Panc1 (cell line): Measurements from ENCODE around the gene AP1S1. TPM values are rescaled to one million over a fixed set of nuclear protein-coding genes. Genes with fewer than 3 reads are reported as not detected.

Experiments
- ATAC-seq: fragments of 200-7000 bp; cut with Tn5 transposase; 2 replicates; pipeline ENCODE4 v1.9.1; 2020; ENCODE audit warnings: mild to moderate bottlenecking, moderate library complexity
- BruUV-seq: library from RNA; stranded (reverse); fragments of 400-500 nt; replicated peaks from 2 replicates; lab custom pipeline; 2021; lab: Mats Ljungman, UMichigan
- CTCF ChIA-PET: fragments of 300-600 bp; sonication (Branson Sonifier 250); formaldehyde crosslinking; loops from one replicate; lab custom pipeline; 2022; ENCODE audit warnings: antibody characterized with exemption; lab: Charles Lee
- POLR2A ChIA-PET: fragments of 300-600 bp; sonication (Branson Sonifier 250); formaldehyde crosslinking; loops from one replicate; lab custom pipeline; 2022; ENCODE audit warnings: antibody characterized with exemption; lab: Charles Lee
- DNase-seq: peaks from one replicate; pipeline ENCODE4 v3.0.0-alpha.2; 2010; ENCODE audit warnings: low read depth, low spot score
- H3K27ac ChIP-seq: 2 replicates; pipeline ENCODE4 v1.5.1; 2011; ENCODE audit warnings: mild to moderate bottlenecking, low read length, inconsistent platforms
- H3K27me3 ChIP-seq: fragments of 200-500 bp; sonication (Bioruptor generic); 2 replicates; pipeline ENCODE4 v1.6.0; 2014; ENCODE audit warnings: low read length, inconsistent platforms; ENCODE audit not compliant: control insufficient read depth, insufficient read depth
- H3K36me3 ChIP-seq: fragments of 200-500 bp; sonication (Bioruptor generic); 2 replicates; pipeline ENCODE4 v1.5.1; 2014; ENCODE audit warnings: inconsistent platforms, mild to moderate bottlenecking, low read length, moderate library complexity; ENCODE audit not compliant: control insufficient read depth, insufficient read depth
- H3K4me1 ChIP-seq: 2 replicates; pipeline ENCODE4 v1.5.1; 2011; ENCODE audit warnings: inconsistent platforms, mild to moderate bottlenecking, low read length, moderate library complexity; ENCODE audit not compliant: control insufficient read depth, insufficient read depth
- H3K4me3 ChIP-seq, 2 experiments: 2 replicates each; pipeline ENCODE4 v1.5.1; 2011 to 2012; ENCODE audit warnings: low read depth in 2 of 2, low read length in 2 of 2, mild to moderate bottlenecking in 2 of 2, inconsistent platforms in 1 of 2, moderate library complexity in 1 of 2
- H3K9me3 ChIP-seq: fragments of 200-500 bp; sonication (Bioruptor generic); 2 replicates; pipeline ENCODE4 v1.5.1; 2014; ENCODE audit warnings: low read depth, mild to moderate bottlenecking, inconsistent platforms, low read length, moderate library complexity; ENCODE audit not compliant: control insufficient read depth, insufficient read depth
- POLR2AphosphoS5 ChIP-seq: IDR thresholded peaks from 2 replicates; pipeline ENCODE4 v1.6.1; 2012; ENCODE audit warnings: mild to moderate bottlenecking, low read depth, low read length, moderate library complexity
- TCF7L2 ChIP-seq: IDR thresholded peaks from 2 replicates; pipeline ENCODE4 v1.6.1; 2011; ENCODE audit warnings: mild to moderate bottlenecking, low read depth, low read length, inconsistent platforms
- in situ Hi-C: cut with HindIII; loops from 2 replicates; pipeline ENCODE4 v1.10.0; 2016; ENCODE audit warnings: low sequenced_read_pairs, low pct_unique_long_range_greater_than_20kb
- intact Hi-C: fragments of 100-400 bp; cut with micrococcal nuclease; formaldehyde crosslinking; loops from one replicate; pipeline ENCODE4 v1.10.0; 2022; ENCODE audit not compliant: unreplicated experiment
- total RNA-seq: library from RNA; stranded (reverse); gene quantifications from one replicate; pipeline ENCODE4 v1.2.1, GENCODE V29; 2021; ENCODE audit not compliant: unreplicated experiment
- TF ChIP-seq, protein P1 (sequence below): fragments of 450-650 bp; IDR thresholded peaks from 2 replicates; pipeline ENCODE4 v1.5.1; 2017; ENCODE audit warnings: mild to moderate bottlenecking
- TF ChIP-seq, protein P2 (sequence below), 2 experiments: IDR thresholded peaks; 2 replicates each; pipeline ENCODE4 v1.6.1; 2011 to 2012; ENCODE audit warnings: low read depth in 2 of 2, control low read depth in 1 of 2, low read length in 1 of 2, mild to moderate bottlenecking in 1 of 2, moderate library complexity in 1 of 2; ENCODE audit not compliant: insufficient read depth in 1 of 2

AP1S1 gene
- total RNA-seq, 1 experiment from 2014 or later: 74.2 TPM

DNA sequence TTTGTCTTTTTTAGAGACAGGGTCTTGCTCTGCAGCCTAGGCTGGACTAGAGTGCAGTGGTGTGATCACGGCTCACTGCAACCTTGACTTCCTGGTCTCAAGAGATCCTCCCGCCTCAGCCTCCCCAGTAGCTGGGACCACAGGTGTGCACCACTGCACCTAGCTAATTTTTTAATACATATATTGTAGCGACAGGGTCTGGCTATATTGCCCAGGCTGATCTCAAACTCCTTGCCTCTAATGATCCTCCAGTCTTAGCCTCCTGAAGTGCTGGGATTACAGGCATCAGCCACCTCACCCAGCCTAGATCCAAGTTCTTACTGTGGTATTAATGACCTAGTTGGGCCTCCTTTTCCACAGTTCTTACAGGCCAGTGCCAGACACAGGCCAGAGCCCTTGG lies 39.1 kb upstream of the AP1S1 start:
- H3K36me3 ChIP-seq: no peaks in the 10 kb centered on the region
- CTCF ChIA-PET: no interaction called here
- H3K9me3 ChIP-seq: no peaks in the 10 kb centered on the region
- ATAC-seq (no peak), DNase-seq (no peak)
- intact Hi-C loops (no loop called here), in situ Hi-C loops (no loop called here)
- H3K27me3 ChIP-seq: no peaks in the 10 kb centered on the region
- H3K27ac ChIP-seq: peak overlapping the region; percentile 88
- peaks cover 48% of the 10 kb centered on the region for H3K4me1 ChIP-seq
- no peak overlapping the region for H3K4me3 ChIP-seq
- TF ChIP-seq TCF7L2: no peak
- TF ChIP-seq, protein P1, sequence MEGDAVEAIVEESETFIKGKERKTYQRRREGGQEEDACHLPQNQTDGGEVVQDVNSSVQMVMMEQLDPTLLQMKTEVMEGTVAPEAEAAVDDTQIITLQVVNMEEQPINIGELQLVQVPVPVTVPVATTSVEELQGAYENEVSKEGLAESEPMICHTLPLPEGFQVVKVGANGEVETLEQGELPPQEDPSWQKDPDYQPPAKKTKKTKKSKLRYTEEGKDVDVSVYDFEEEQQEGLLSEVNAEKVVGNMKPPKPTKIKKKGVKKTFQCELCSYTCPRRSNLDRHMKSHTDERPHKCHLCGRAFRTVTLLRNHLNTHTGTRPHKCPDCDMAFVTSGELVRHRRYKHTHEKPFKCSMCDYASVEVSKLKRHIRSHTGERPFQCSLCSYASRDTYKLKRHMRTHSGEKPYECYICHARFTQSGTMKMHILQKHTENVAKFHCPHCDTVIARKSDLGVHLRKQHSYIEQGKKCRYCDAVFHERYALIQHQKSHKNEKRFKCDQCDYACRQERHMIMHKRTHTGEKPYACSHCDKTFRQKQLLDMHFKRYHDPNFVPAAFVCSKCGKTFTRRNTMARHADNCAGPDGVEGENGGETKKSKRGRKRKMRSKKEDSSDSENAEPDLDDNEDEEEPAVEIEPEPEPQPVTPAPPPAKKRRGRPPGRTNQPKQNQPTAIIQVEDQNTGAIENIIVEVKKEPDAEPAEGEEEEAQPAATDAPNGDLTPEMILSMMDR: no peak
- POLR2A ChIA-PET: no interaction called here
- BruUV-seq: no TSS peak

DNA sequence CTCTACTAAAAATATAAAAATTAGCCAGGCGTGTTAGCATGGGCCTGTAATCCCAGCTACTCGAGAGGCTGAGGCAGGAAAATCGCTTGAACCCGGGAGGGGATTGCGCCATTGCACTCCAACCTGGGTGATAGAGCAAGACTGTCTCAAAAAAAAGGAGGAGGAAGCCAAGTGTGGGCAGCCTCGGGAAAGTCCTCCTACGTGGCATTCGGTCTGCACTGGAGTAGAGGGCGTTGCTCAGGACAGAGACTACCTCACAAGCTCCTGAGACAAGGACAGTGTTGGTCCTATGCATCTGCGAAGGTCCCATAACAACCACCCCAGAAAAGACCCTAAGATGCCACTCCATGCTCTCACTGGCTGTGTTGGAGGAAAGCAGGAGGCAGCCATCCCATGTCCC lies 37.4 kb upstream of the AP1S1 start:
- no peak overlapping the region for H3K4me3 ChIP-seq
- CTCF ChIA-PET: interaction anchor here (1.0 kb wide), 1 partner anchor 9 kb away, joined by 5 read pairs; no protein-coding TSS in a partner anchor
- H3K9me3 ChIP-seq: no peaks in the 10 kb centered on the region
- no TSS peak for BruUV-seq
- POLR2A ChIA-PET: interaction anchor here (0.6 to 0.7 kb wide), 2 partner anchors 12 to 16 kb away, joined by 6 to 13 read pairs; no protein-coding TSS in a partner anchor
- H3K27ac ChIP-seq: peak overlapping the region; percentile 91
- no peaks in the 10 kb centered on the region for H3K36me3 ChIP-seq
- intact Hi-C loops: no loop called here
- ATAC-seq: peak; percentile 54
- TF ChIP-seq, protein P1: no peak
- TF ChIP-seq TCF7L2 (no peak), POLR2AphosphoS5 (no peak)
- TF ChIP-seq, protein P2, sequence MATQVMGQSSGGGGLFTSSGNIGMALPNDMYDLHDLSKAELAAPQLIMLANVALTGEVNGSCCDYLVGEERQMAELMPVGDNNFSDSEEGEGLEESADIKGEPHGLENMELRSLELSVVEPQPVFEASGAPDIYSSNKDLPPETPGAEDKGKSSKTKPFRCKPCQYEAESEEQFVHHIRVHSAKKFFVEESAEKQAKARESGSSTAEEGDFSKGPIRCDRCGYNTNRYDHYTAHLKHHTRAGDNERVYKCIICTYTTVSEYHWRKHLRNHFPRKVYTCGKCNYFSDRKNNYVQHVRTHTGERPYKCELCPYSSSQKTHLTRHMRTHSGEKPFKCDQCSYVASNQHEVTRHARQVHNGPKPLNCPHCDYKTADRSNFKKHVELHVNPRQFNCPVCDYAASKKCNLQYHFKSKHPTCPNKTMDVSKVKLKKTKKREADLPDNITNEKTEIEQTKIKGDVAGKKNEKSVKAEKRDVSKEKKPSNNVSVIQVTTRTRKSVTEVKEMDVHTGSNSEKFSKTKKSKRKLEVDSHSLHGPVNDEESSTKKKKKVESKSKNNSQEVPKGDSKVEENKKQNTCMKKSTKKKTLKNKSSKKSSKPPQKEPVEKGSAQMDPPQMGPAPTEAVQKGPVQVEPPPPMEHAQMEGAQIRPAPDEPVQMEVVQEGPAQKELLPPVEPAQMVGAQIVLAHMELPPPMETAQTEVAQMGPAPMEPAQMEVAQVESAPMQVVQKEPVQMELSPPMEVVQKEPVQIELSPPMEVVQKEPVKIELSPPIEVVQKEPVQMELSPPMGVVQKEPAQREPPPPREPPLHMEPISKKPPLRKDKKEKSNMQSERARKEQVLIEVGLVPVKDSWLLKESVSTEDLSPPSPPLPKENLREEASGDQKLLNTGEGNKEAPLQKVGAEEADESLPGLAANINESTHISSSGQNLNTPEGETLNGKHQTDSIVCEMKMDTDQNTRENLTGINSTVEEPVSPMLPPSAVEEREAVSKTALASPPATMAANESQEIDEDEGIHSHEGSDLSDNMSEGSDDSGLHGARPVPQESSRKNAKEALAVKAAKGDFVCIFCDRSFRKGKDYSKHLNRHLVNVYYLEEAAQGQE (IDR thresholded peaks at IDR 0.05; ENCODE audit: insufficient read depth in 1 of 2, low read depth in 2 of 2, low read length in 1 of 2): no peak
- peaks cover 55% of the 10 kb centered on the region for H3K4me1 ChIP-seq
- in situ Hi-C loops: no loop called here
- no peak for DNase-seq
- H3K27me3 ChIP-seq: no peaks in the 10 kb centered on the region
